CD14-positive monocyte (primary cell): Measurements from ENCODE around the gene WDR86. TPM values are rescaled to one million over a fixed set of nuclear protein-coding genes. Genes with fewer than 3 reads are reported as not detected.

Source experiments
- DNase-seq, 3 donors: peaks; one replicate each; pipeline ENCODE4 v3.0.0-alpha.2; 2011 to 2022
- H2AFZ ChIP-seq: 2 replicates; pipeline ENCODE4 v1.6.0; 2012; ENCODE audit warnings: mild to moderate bottlenecking, low read depth, low read length, inconsistent platforms; ENCODE audit not compliant: insufficient read depth, poor library complexity, severe bottlenecking
- H3K27ac ChIP-seq, 2 donors: 1 replicate in 1 of 2; 2 replicates in 1 of 2; pipeline ENCODE4 v1.5.1; 2012 to 2013; ENCODE audit warnings: low read length in 2 of 2, control low read depth in 1 of 2, inconsistent platforms in 1 of 2, low read depth in 1 of 2, mild to moderate bottlenecking in 1 of 2
- H3K27me3 ChIP-seq, 2 donors: one replicate each; pipeline versions ENCODE4 v1.6.0 to v1.6.1; 2011 to 2013; ENCODE audit warnings: low read length in 2 of 2; ENCODE audit not compliant: control insufficient read depth in 2 of 2, insufficient read depth in 2 of 2
- H3K36me3 ChIP-seq, 2 donors: replicated peaks in 1 of 2; 1 replicate in 1 of 2; 2 replicates in 1 of 2; pipeline versions ENCODE4 v1.5.1 to v1.6.1; 2012 to 2013; ENCODE audit warnings: low read length in 2 of 2, control low read depth in 1 of 2, inconsistent platforms in 1 of 2, mild to moderate bottlenecking in 1 of 2; ENCODE audit not compliant: insufficient read depth in 2 of 2, control insufficient read depth in 1 of 2
- H3K4me1 ChIP-seq, 2 donors: 1 replicate in 1 of 2; 2 replicates in 1 of 2; pipeline versions ENCODE4 v1.5.1 to v1.6.1; 2012 to 2013; ENCODE audit warnings: low read length in 2 of 2, control low read depth in 1 of 2, inconsistent platforms in 1 of 2, mild to moderate bottlenecking in 1 of 2, moderate library complexity in 1 of 2; ENCODE audit not compliant: insufficient read depth in 2 of 2, control insufficient read depth in 1 of 2
- H3K4me2 ChIP-seq: replicated peaks from 2 replicates; pipeline ENCODE3; 2012; ENCODE audit warnings: low read length, moderate library complexity, mild to moderate bottlenecking; ENCODE audit not compliant: poor library complexity, severe bottlenecking; ENCODE audit errors: extremely low read depth
- H3K4me3 ChIP-seq, 3 experiments: fragments of 200-600 bp in 1 of 3; sonication (generic) in 1 of 3; replicated peaks in 1 of 3; 1 replicate in 2 of 3; 2 replicates in 1 of 3; pipeline ENCODE4 v1.5.1; 2011 to 2013; ENCODE audit warnings: low read length in 3 of 3, mild to moderate bottlenecking in 3 of 3, control low read depth in 2 of 3, low read depth in 2 of 3, inconsistent platforms in 1 of 3, moderate library complexity in 1 of 3
- H3K79me2 ChIP-seq: 2 replicates; pipeline ENCODE4 v1.6.0; 2012; ENCODE audit warnings: mild to moderate bottlenecking, control low read depth, inconsistent platforms, low read length, moderate library complexity; ENCODE audit not compliant: insufficient read depth
- H3K9ac ChIP-seq: 2 replicates; pipeline ENCODE4 v1.6.0; 2017; ENCODE audit warnings: low read length, mild to moderate bottlenecking; ENCODE audit not compliant: insufficient read depth, poor library complexity, severe bottlenecking
- H3K9me3 ChIP-seq, 2 donors: replicated peaks in 1 of 2; 1 replicate in 1 of 2; 2 replicates in 1 of 2; pipeline versions ENCODE4 v1.5.1 to v1.6.1; 2012 to 2013; ENCODE audit warnings: low read length in 2 of 2, control low read depth in 1 of 2; ENCODE audit not compliant: control insufficient read depth in 1 of 2, insufficient read depth in 1 of 2
- H4K20me1 ChIP-seq: 2 replicates; pipeline ENCODE4 v1.6.0; 2012; ENCODE audit warnings: mild to moderate bottlenecking, low read length, control low read depth, moderate library complexity; ENCODE audit not compliant: insufficient read depth
- H3K27ac Mint-ChIP-seq, 7 donors: one replicate each; pipeline ENCODE4 v1.8.0; 2020; ENCODE audit warnings: mild to moderate bottlenecking in 7 of 7, mixed read lengths in 7 of 7, moderate library complexity in 6 of 7, inconsistent platforms in 2 of 7
- H3K27me3 Mint-ChIP-seq, 3 donors: one replicate each; pipeline ENCODE4 v1.8.0; 2021 to 2022; ENCODE audit warnings: low read depth in 3 of 3, mild to moderate bottlenecking in 3 of 3, mixed read lengths in 3 of 3, moderate library complexity in 3 of 3, inconsistent platforms in 1 of 3
- H3K36me3 Mint-ChIP-seq, 2 donors: one replicate each; pipeline ENCODE4 v1.8.0; 2020; ENCODE audit warnings: mixed read lengths in 2 of 2, inconsistent platforms in 1 of 2, mild to moderate bottlenecking in 1 of 2
- H3K4me1 Mint-ChIP-seq: one replicate; pipeline ENCODE4 v1.8.0; 2020; ENCODE audit warnings: mild to moderate bottlenecking, mixed read lengths
- H3K4me3 Mint-ChIP-seq, 2 donors: one replicate each; pipeline ENCODE4 v1.8.0; 2020; ENCODE audit warnings: mild to moderate bottlenecking in 2 of 2, mixed read lengths in 2 of 2, moderate library complexity in 1 of 2
- H3K9me3 Mint-ChIP-seq, 7 donors: one replicate each; pipeline ENCODE4 v1.8.0; 2020 to 2022; ENCODE audit warnings: mixed read lengths in 7 of 7, mild to moderate bottlenecking in 6 of 7, moderate library complexity in 6 of 7, inconsistent platforms in 2 of 7
- CTCF ChIP-seq: fragments of 200-600 bp; IDR thresholded peaks from one replicate; pipeline ENCODE4 v1.8.0; 2022; ENCODE audit warnings: antibody characterized with exemption, mild to moderate bottlenecking
- whole genome bisulfite sequencing: methylation state at CpG from one replicate; pipeline ENCODE4 v1.1.5; 2013; ENCODE audit warnings: missing lambda C conversion rate; ENCODE audit not compliant: insufficient coverage; 5-methylcytosine and 5-hydroxymethylcytosine counted together
- intact Hi-C, 2 donors: fragments of 100-400 bp; cut with micrococcal nuclease; formaldehyde crosslinking; loops; one replicate each; pipeline versions ENCODE4 v1.15.0 to v1.15.1; 2023
- polyA plus RNA-seq, 3 donors: library from polyadenylated mRNA; depleted of rRNA in 1 of 3; unstranded in 2 of 3; stranded (reverse) in 1 of 3; fragments of 300-500 nt in 2 of 3; fragments of >200 nt in 1 of 3; fragmentation: Illumina TruSeq in 2 of 3; gene quantifications; 1 replicate in 2 of 3; 2 replicates in 1 of 3; pipeline ENCODE4 v1.2.3, GENCODE V29; 2012 to 2021

The WDR86 gene
- polyA plus RNA-seq, 3 donors: 0.11 to 0.30 (median 0.24) TPM

DNA sequence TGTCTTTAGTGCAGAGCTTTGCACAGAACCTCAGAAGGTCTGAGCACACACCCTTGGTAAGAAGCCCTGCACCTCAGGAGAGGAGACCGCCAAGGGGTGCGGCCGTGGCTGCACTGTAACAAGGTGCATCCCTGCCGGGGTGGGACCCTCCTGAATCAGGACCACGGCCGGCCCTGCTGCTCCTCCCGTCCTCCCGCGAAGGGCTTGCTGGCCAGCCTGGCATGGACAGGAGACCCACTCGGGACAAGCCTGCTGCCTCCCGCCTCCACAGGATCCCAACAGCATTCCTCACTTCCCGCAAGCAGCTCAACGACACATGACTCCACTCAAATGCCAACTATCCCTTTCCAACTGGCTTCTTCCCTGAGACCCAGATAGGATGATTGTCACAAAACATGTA, 12.8 kb downstream of the WDR86 start:
- Histone ChIP-seq H3K27ac (no peak overlapping the region), H4K20me1 (no peaks in the 10 kb centered on the region), H3K9ac (no peak overlapping the region), H3K27me3 (no peaks in the 10 kb centered on the region), H3K9me3 (peaks cover 7 to 13% of the 10 kb centered on the region in 2 donors), H2AFZ (no peak overlapping the region), H3K4me1 (no peaks in the 10 kb centered on the region), H3K4me3 (no peak overlapping the region), H3K4me2 (no peak overlapping the region), H3K36me3 (no peaks in the 10 kb centered on the region), H3K79me2 (no peaks in the 10 kb centered on the region)
- no peak for DNase-seq
- no peak for TF ChIP-seq CTCF
- Mint-ChIP-seq H3K36me3 (no peaks in the 10 kb centered on the region), H3K27ac (peak overlapping the region in 1 of 7 donors; percentile 5), H3K4me3 (no peak overlapping the region), H3K27me3 (peaks cover 15 to 18% (median 16%) of the 10 kb centered on the region in 3 donors), H3K9me3 (peaks cover 8 to 18% (median 11%) of the 10 kb centered on the region in 7 donors), H3K4me1 (peaks cover 10% of the 10 kb centered on the region)
- 100% methylated on average over 10 of the region's 13 CpGs for WGBS
- intact Hi-C loops: no loop called here

DNA sequence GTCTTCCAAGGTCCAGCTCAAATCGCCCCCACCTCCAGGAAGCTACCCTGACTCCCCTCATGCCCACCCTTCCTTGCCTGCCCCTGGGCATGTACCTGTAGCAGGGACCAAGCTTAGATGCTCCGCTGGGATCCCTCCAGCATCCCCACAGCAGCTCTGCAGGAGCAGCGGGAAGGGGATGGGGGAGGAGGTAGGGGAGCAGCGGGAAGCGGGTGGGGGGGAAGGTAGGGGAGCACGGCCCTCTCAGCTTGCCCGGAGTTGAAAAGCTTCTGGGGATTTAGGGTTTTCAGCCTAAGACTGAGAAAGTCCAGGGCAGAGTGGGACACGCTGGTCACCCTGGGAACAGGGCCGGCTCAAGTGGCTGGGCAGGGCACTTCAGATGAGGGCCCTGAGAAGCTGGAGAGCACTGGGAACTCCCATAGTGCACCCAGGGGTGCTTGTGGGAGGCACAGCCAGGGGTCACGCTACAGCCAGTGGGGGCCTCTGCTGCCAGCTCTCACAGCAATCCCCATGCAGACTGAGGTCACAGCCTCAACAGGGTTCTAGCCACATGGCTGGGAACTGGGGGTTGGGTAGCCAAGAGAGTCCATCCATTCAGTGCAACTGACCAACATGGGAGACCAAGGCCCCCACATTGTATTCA, 13.4 kb downstream of the WDR86 start:
- Histone ChIP-seq H3K9me3 (peaks cover 7 to 13% of the 10 kb centered on the region in 2 donors), H2AFZ (no peak overlapping the region), H3K4me1 (no peaks in the 10 kb centered on the region), H3K4me3 (no peak overlapping the region), H3K4me2 (no peak overlapping the region), H3K27me3 (no peaks in the 10 kb centered on the region), H3K36me3 (no peaks in the 10 kb centered on the region), H3K79me2 (no peaks in the 10 kb centered on the region), H3K27ac (no peak overlapping the region), H4K20me1 (no peaks in the 10 kb centered on the region), H3K9ac (no peak overlapping the region)
- WGBS: 90% methylated on average over 5 of the region's 10 CpGs
- intact Hi-C loops: no loop called here
- Mint-ChIP-seq H3K9me3 (peaks cover 8 to 18% (median 11%) of the 10 kb centered on the region in 7 donors), H3K27me3 (peaks cover 16 to 21% (median 19%) of the 10 kb centered on the region in 3 donors), H3K36me3 (no peaks in the 10 kb centered on the region), H3K4me3 (no peak overlapping the region), H3K27ac (no peak overlapping the region), H3K4me1 (peaks cover 10% of the 10 kb centered on the region)
- DNase-seq: no peak
- TF ChIP-seq CTCF: no peak
